HG02763 (cell line): Measurements from ENCODE around the gene ZFP91.
A peak's percentile ranks its signal among the peaks of the same experiment; 100 is the strongest.

ENCODE experiments used
- ATAC-seq: cut with Tn5 transposase; IDR thresholded peaks from one replicate; pipeline ENCODE4 v1.9.1; 2021; ENCODE audit warnings: mild to moderate bottlenecking, moderate library complexity; ENCODE audit not compliant: unreplicated experiment

The ZFP91 gene

GRCh38 chr11:58628446-58628845 lies 49.6 kb downstream of the ZFP91 start:
- ATAC-seq = no peak

GRCh38 chr11:58629857-58630256 lies 51.0 kb downstream of the ZFP91 start:
- no peak for ATAC-seq

GRCh38 chr11:58631378-58631777 lies 52.5 kb downstream of the ZFP91 start:
- no peak for ATAC-seq

- no peak for ATAC-seq
These were observed 53.6 kb downstream of the ZFP91 start for GRCh38 chr11:58632510-58632909.

GRCh38 chr11:58636587-58636986 lies 57.7 kb downstream of the ZFP91 start:
- no peak for ATAC-seq

GRCh38 chr11:58637371-58637770 lies 58.5 kb downstream of the ZFP91 start:
- ATAC-seq = no peak

- no peak for ATAC-seq
These were observed 60.2 kb downstream of the ZFP91 start for GRCh38 chr11:58639103-58639502.

GRCh38 chr11:58639669-58640068 lies 60.8 kb downstream of the ZFP91 start:
- no peak for ATAC-seq

- no peak for ATAC-seq
These were observed 61.6 kb downstream of the ZFP91 start for GRCh38 chr11:58640386-58641023.

GRCh38 chr11:58641341-58641740 lies 62.5 kb downstream of the ZFP91 start:
- ATAC-seq = no peak

GRCh38 chr11:58641803-58642581 lies 63.1 kb downstream of the ZFP91 start:
- no peak for ATAC-seq

- no peak for ATAC-seq
These were observed 67.0 kb downstream of the ZFP91 start for GRCh38 chr11:58645854-58646253.

- ATAC-seq = peak; percentile 81
These were observed 68.4 kb downstream of the ZFP91 start for GRCh38 chr11:58647141-58647699.

- ATAC-seq = no peak
These were observed 69.0 kb downstream of the ZFP91 start for GRCh38 chr11:58647866-58648265.

GRCh38 chr11:58649623-58650022 lies 70.8 kb downstream of the ZFP91 start:
- no peak for ATAC-seq

- no peak for ATAC-seq
These were observed 71.6 kb downstream of the ZFP91 start for GRCh38 chr11:58650496-58650895.

- no peak for ATAC-seq
These were observed 73.9 kb downstream of the ZFP91 start for GRCh38 chr11:58652726-58653280.

GRCh38 chr11:58654079-58654907 lies 75.4 kb downstream of the ZFP91 start:
- ATAC-seq = peak; percentile 95

- ATAC-seq = peak; percentile 42
These were observed 76.0 kb downstream of the ZFP91 start for GRCh38 chr11:58654908-58655296.

GRCh38 chr11:58656348-58656747 lies 77.5 kb downstream of the ZFP91 start:
- no peak for ATAC-seq

- ATAC-seq = no peak
These were observed 79.8 kb downstream of the ZFP91 start for GRCh38 chr11:58658623-58659022.
